BLaER1 treated with 17β-estradiol and CSF1 and Interleukin-3, amounts not matched to agents 10 nM and 100 nM (cell line): ENCODE data around the gene OTOP2.
"Not testable (repeated sequence)": the region's sequence is repeated elsewhere in the genome, so short reads cannot be mapped to it uniquely, and the experiment has no call there.

Source experiments
- H3K27ac ChIP-seq, 11 experiments: shearing (Covaris generic); formaldehyde crosslinking; 2 replicates each; pipeline ENCODE4 v1.8.1; 2022
- H3K27me3 ChIP-seq, 11 experiments: shearing (Covaris generic); formaldehyde crosslinking; 2 replicates each; pipeline ENCODE4 v1.8.1; 2022
- H3K36me3 ChIP-seq, 11 experiments: shearing (Covaris generic); formaldehyde crosslinking; 2 replicates each; pipeline ENCODE4 v1.8.1; 2022
- H3K4me1 ChIP-seq, 10 experiments: shearing (Covaris generic); formaldehyde crosslinking; 2 replicates each; pipeline ENCODE4 v1.8.1; 2022
- H3K4me2 ChIP-seq, 11 experiments: shearing (Covaris generic); formaldehyde crosslinking; 2 replicates each; pipeline ENCODE4 v1.8.1; 2022
- H3K4me3 ChIP-seq, 10 experiments: shearing (Covaris generic); formaldehyde crosslinking; 2 replicates each; pipeline ENCODE4 v1.8.1; 2022
- H3K9ac ChIP-seq, 11 experiments: shearing (Covaris generic); formaldehyde crosslinking; 2 replicates each; pipeline ENCODE4 v1.8.1; 2022
- H3K9me3 ChIP-seq, 11 experiments: shearing (Covaris generic); formaldehyde crosslinking; replicated peaks in 1 of 11; 2 replicates each; pipeline ENCODE4 v1.8.1; 2022
- H4K20me1 ChIP-seq, 11 experiments: shearing (Covaris generic); formaldehyde crosslinking; 2 replicates each; pipeline ENCODE4 v1.8.1; 2022
- Cebpa-rat ChIP-seq, 11 experiments: shearing (Covaris generic); IDR thresholded peaks; 2 replicates each; pipeline ENCODE4 v1.8.1; 2022

Gene OTOP2

GRCh38 chr17:74898376-74898946, 25.6 kb upstream of the OTOP2 start:
- Histone ChIP-seq H3K4me2 (no peak overlapping the region), H3K27ac (no peak overlapping the region), H3K4me1 (peaks cover 0 to 19% (median 13%) of the 10 kb centered on the region in 10 experiments; a peak in 14 of 20 replicates), H4K20me1 (no peaks in the 10 kb centered on the region), H3K9me3 (no peaks in the 10 kb centered on the region), H3K36me3 (no peaks in the 10 kb centered on the region), H3K27me3 (peaks cover 2 to 16% (median 10%) of the 10 kb centered on the region in 11 experiments; a peak in 21 of 22 replicates), H3K9ac (no peak overlapping the region), H3K4me3 (no peak overlapping the region)
- TF ChIP-seq Cebpa-rat (IDR thresholded peaks at IDR 0.05) = no peak

GRCh38 chr17:74900208-74900607, 23.9 kb upstream of the OTOP2 start:
- peaks cover 0 to 19% (median 13%) of the 10 kb centered on the region in 10 experiments; a peak in 14 of 20 replicates for H3K4me1 ChIP-seq
- H3K36me3 ChIP-seq = no peaks in the 10 kb centered on the region
- no peaks in the 10 kb centered on the region for H3K9me3 ChIP-seq
- no peak overlapping the region for H3K9ac ChIP-seq
- no peak overlapping the region for H3K27ac ChIP-seq
- no peaks in the 10 kb centered on the region for H4K20me1 ChIP-seq
- TF ChIP-seq Cebpa-rat (IDR thresholded peaks at IDR 0.05) = no peak
- H3K4me2 ChIP-seq = no peak overlapping the region
- no peaks in the 10 kb centered on the region; a peak in 3 of 22 replicates for H3K27me3 ChIP-seq
- no peak overlapping the region for H3K4me3 ChIP-seq

DNA sequence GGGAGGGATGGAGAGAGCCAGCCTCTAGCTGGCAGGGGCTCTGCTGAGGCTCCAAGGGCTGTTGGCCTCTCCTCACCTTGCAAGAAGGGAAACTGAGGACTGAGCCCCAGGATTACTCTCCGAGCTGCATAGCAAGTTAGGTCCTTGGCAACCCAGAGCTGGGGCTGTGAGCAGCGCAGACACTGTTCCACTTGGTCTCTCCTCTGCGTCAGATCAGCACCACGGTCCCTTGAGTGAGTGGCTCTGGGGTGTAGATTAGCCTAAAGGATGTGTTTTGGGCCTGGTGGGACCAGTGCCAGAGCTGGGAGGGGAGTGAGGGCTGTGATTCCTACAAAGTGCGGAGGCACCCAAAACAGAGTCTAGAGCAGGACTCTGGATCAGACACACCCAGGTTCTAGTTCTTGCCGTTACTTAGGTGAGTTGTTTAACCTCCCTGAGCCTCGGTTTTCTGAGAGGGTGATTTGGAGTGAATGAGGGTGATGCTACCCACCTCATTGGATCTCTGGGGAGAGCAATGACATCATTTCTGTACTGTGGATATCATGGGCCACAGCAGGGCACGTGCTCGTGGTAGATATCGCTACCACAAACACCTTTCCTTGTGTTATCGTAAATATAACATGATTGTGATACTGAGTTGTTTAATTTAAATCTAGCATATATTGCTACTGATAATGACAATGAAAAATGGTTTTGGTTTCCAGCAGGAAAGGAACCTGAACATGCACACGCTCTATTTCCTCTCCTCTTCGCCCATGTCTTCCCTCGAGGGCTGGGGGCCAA, 22.5 kb upstream of the OTOP2 start:
- no peak overlapping the region for H3K9ac ChIP-seq
- no peak overlapping the region for H3K27ac ChIP-seq
- no peaks in the 10 kb centered on the region for H4K20me1 ChIP-seq
- no peaks in the 10 kb centered on the region for H3K27me3 ChIP-seq
- TF ChIP-seq Cebpa-rat (IDR thresholded peaks at IDR 0.05) = no peak
- peak overlapping the region in 8 of 11 experiments; percentile 0 to 59 (median 38); a peak in 15 of 22 replicates for H3K4me2 ChIP-seq
- no peak overlapping the region for H3K4me3 ChIP-seq
- H3K4me1 ChIP-seq = peaks cover 0 to 19% (median 13%) of the 10 kb centered on the region in 10 experiments; a peak in 14 of 20 replicates
- peaks cover 0 to 5% (median 0%) of the 10 kb centered on the region in 11 experiments; a peak in 4 of 22 replicates for H3K9me3 ChIP-seq
- H3K36me3 ChIP-seq = no peaks in the 10 kb centered on the region

DNA sequence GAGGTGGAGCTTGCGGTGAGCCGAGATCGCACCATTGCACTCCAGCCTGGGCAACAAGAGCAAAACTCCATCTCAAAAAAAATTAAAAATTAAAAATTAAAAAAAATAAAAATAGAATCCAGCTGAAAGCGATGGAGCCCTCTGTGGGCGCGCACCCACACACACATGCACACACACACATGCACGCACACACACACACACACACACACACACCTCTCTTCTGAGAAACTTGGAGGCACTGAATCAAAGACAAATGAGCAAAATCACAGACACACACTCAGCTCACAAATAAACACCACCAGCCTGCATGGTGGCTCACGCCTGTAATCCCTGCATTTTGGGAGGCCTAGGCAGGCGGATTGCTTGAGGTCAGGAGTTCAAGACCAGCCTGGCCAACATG, 21.0 kb upstream of the OTOP2 start:
- no peaks in the 10 kb centered on the region for H3K36me3 ChIP-seq
- peaks cover 0 to 19% (median 13%) of the 10 kb centered on the region in 10 experiments; a peak in 14 of 20 replicates for H3K4me1 ChIP-seq
- no peak overlapping the region for H3K9ac ChIP-seq
- no peak overlapping the region for H3K4me3 ChIP-seq
- no peak for TF ChIP-seq Cebpa-rat (IDR thresholded peaks at IDR 0.05)
- H3K9me3 ChIP-seq = peaks cover 0 to 14% (median 7%) of the 10 kb centered on the region in 11 experiments; a peak in 14 of 22 replicates
- H3K27ac ChIP-seq = no peak overlapping the region
- H3K4me2 ChIP-seq = no peak overlapping the region
- H3K27me3 ChIP-seq = no peaks in the 10 kb centered on the region
- H4K20me1 ChIP-seq = no peaks in the 10 kb centered on the region

GRCh38 chr17:74903671-74904070, 20.4 kb upstream of the OTOP2 start:
- Histone ChIP-seq H3K27ac (no peak overlapping the region), H3K4me3 (no peak overlapping the region), H3K9ac (no peak overlapping the region), H3K27me3 (no peaks in the 10 kb centered on the region), H3K4me2 (no peak overlapping the region), H3K36me3 (no peaks in the 10 kb centered on the region), H3K4me1 (peaks cover 0 to 19% (median 13%) of the 10 kb centered on the region in 10 experiments; a peak in 14 of 20 replicates), H3K9me3 (peaks cover 0 to 14% (median 7%) of the 10 kb centered on the region in 11 experiments; a peak in 14 of 22 replicates), H4K20me1 (no peaks in the 10 kb centered on the region)
- no peak for TF ChIP-seq Cebpa-rat (IDR thresholded peaks at IDR 0.05)

DNA sequence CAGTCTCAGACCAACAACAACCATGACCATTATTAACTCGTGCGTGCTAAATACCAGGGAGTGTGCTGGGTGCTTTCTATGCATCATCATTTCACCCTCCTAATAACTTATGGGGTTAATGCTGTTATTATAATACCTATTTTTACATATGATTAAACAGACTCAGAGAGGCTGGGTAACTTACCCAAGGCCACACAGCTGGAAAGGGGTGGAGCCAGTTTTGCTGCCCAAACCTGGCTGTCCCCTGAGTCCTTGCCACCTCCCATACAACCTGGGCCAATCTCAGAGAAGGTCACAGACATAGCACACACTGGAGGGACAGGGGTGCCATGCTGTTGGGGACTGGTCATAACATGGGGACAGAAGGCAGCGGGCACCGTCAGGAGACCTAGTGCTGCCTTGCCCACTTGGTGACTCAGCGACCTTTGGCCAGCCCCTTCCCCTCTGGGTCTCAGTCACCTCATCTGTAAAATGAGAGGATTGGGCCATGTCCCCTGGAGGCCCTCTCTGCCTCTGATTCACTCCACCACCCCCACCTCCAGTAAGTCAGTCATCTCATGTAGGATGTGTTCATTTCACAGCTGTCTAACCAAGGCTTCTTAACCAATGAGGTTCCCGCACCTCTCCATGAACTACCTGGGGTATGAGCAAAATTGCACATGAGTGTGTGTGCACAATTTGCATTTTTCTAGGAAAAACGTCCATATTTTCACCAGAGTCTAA, 19.2 kb upstream of the OTOP2 start:
- Histone ChIP-seq H3K9ac (no peak overlapping the region), H3K27me3 (no peaks in the 10 kb centered on the region), H3K4me3 (no peak overlapping the region)

GRCh38 chr17:74906214-74906793, 17.8 kb upstream of the OTOP2 start:
- H3K4me1 ChIP-seq = peaks cover 0 to 18% (median 14%) of the 10 kb centered on the region in 10 experiments; a peak in 14 of 20 replicates
- not testable (repeated sequence) for H3K4me2 ChIP-seq, H4K20me1 ChIP-seq, H3K9ac ChIP-seq, H3K27me3 ChIP-seq, H3K27ac ChIP-seq, H3K36me3 ChIP-seq, H3K4me3 ChIP-seq
- peaks cover 0 to 14% (median 7%) of the 10 kb centered on the region in 11 experiments; a peak in 14 of 22 replicates for H3K9me3 ChIP-seq

More for the DNA sequence above, 19.2 kb upstream of the OTOP2 start:
- Histone ChIP-seq H4K20me1 (no peaks in the 10 kb centered on the region), H3K27ac (no peak overlapping the region), H3K36me3 (no peaks in the 10 kb centered on the region), H3K4me1 (peaks cover 0 to 21% (median 14%) of the 10 kb centered on the region in 10 experiments; a peak in 14 of 20 replicates), H3K9me3 (peaks cover 0 to 14% (median 7%) of the 10 kb centered on the region in 11 experiments; a peak in 14 of 22 replicates), H3K4me2 (no peak overlapping the region)
- no peak for TF ChIP-seq Cebpa-rat (IDR thresholded peaks at IDR 0.05)

DNA sequence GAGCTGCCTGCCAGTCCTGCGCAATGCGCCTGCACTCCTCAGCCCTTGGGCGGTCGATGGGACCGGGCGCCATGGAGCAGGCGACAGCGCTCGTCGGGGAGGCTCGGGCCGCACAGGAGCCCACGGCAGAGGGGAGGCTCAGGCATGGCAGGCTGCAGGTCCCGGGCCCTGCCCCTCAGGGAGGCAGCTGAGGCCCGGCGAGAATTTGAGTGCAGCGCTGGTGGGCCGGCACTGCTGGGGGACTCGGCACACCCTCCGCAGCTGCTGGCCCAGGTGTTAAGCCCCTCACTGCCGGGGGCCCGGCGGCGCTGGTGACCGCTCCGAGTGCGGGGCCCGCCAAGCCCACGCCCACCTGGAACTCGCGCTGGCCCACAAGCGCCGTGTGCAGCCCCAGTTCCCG, 17.1 kb upstream of the OTOP2 start:
- no peak overlapping the region for H3K9ac ChIP-seq
- peaks cover 0 to 11% (median 7%) of the 10 kb centered on the region in 10 experiments; a peak in 14 of 20 replicates for H3K4me1 ChIP-seq
- no peak overlapping the region for H3K4me2 ChIP-seq
- no peaks in the 10 kb centered on the region for H3K36me3 ChIP-seq
- no peak for TF ChIP-seq Cebpa-rat (IDR thresholded peaks at IDR 0.05)
- H3K27ac ChIP-seq = no peak overlapping the region
- H3K4me3 ChIP-seq = no peak overlapping the region
- H3K9me3 ChIP-seq = peaks cover 0 to 14% (median 7%) of the 10 kb centered on the region in 11 experiments; a peak in 14 of 22 replicates
- H4K20me1 ChIP-seq = no peaks in the 10 kb centered on the region
- no peaks in the 10 kb centered on the region for H3K27me3 ChIP-seq

- not testable (repeated sequence) for H3K4me2 ChIP-seq, H3K27ac ChIP-seq, H3K27me3 ChIP-seq, H3K36me3 ChIP-seq, H4K20me1 ChIP-seq, H3K4me1 ChIP-seq, H3K4me3 ChIP-seq, H3K9ac ChIP-seq
- peaks cover 4 to 20% (median 14%) of the 10 kb centered on the region in 11 experiments; a peak in 15 of 22 replicates for H3K9me3 ChIP-seq
Observed at GRCh38 chr17:74909097-74909496, 15.0 kb upstream of the OTOP2 start.

- not testable (repeated sequence) for H3K36me3 ChIP-seq, H4K20me1 ChIP-seq, H3K9ac ChIP-seq, H3K4me2 ChIP-seq, H3K4me1 ChIP-seq, H3K4me3 ChIP-seq, H3K27me3 ChIP-seq, H3K27ac ChIP-seq
- peaks cover 4 to 23% (median 13%) of the 10 kb centered on the region in 11 experiments; a peak in 15 of 22 replicates for H3K9me3 ChIP-seq
Observed at GRCh38 chr17:74911423-74911822, 12.7 kb upstream of the OTOP2 start.
